Gastrocnemius medialis (tissue), 4 donors: Measurements from ENCODE around the gene TMEM253.

Experiments used
- POLR2A ChIP-seq, 2 donors: fragments of 450-650 bp; IDR thresholded peaks; one replicate each; pipeline ENCODE4 v1.6.1; 2017; ENCODE audit warnings: antibody characterized with exemption in 2 of 2, mild to moderate bottlenecking in 2 of 2, moderate library complexity in 2 of 2
- TF ChIP-seq, protein P1 (sequence below), 5 experiments: fragments of 450-650 bp in 3 of 5; fragments of 200-600 bp in 2 of 5; sonication (generic) in 2 of 5; IDR thresholded peaks in 4 of 5; conservative IDR thresholded peaks in 1 of 5; 1 replicate in 4 of 5; 2 replicates in 1 of 5; pipeline ENCODE4 v1.5.1; 2016 to 2019; ENCODE audit warnings: antibody characterized with exemption in 5 of 5, mild to moderate bottlenecking in 3 of 5, moderate library complexity in 3 of 5

DNA sequence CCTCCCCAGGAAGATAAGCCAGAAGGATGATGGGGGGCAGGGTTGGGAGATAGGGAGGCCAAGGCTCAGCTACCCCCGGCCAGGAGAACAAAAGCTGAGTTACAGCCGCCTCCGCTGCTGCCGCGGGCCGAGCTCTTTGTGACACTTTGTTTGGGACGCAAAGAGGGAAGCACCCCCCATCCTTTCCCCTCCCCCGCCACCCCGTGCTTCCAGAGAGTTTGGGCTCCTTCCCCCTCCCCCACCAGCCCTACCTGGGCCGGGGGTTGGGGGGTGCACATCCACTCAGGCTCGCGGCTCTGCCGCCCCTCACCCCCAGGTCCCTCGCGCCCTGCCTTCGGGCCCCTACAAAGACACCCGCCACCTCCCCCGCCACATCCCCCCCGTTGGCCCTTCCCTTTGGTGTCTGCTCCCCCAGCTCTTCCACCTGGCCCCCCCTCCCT is 3.2 kb upstream of the TMEM253 start:
- TF ChIP-seq, protein P1, sequence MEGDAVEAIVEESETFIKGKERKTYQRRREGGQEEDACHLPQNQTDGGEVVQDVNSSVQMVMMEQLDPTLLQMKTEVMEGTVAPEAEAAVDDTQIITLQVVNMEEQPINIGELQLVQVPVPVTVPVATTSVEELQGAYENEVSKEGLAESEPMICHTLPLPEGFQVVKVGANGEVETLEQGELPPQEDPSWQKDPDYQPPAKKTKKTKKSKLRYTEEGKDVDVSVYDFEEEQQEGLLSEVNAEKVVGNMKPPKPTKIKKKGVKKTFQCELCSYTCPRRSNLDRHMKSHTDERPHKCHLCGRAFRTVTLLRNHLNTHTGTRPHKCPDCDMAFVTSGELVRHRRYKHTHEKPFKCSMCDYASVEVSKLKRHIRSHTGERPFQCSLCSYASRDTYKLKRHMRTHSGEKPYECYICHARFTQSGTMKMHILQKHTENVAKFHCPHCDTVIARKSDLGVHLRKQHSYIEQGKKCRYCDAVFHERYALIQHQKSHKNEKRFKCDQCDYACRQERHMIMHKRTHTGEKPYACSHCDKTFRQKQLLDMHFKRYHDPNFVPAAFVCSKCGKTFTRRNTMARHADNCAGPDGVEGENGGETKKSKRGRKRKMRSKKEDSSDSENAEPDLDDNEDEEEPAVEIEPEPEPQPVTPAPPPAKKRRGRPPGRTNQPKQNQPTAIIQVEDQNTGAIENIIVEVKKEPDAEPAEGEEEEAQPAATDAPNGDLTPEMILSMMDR (IDR thresholded peaks at IDR 0.05 in 4 of 5, conservative IDR thresholded peaks at IDR 0.05 in 1 of 5), result no peak
- TF ChIP-seq POLR2A (IDR thresholded peaks at IDR 0.05), result no peak
